Measurements from ENCODE around the gene PDE6H. TPM values are rescaled to one million over a fixed set of nuclear protein-coding genes. Genes with fewer than 3 reads are reported as not detected.

Gene PDE6H
- polyA plus RNA-seq, 2 donors: not detected

GRCh38 chr12:14962797-14963196 lies 10.0 kb upstream of the PDE6H start:
- H3K27me3 ChIP-seq (ENCODE audit: control insufficient read depth in 1 of 2, insufficient read depth in 2 of 2, low read length in 2 of 2): no peaks in the 10 kb centered on the region
- no peak overlapping the region for H3K4me3 ChIP-seq (ENCODE audit: low read depth in 1 of 2, low read length in 2 of 2)
- no peak overlapping the region for H3K27ac ChIP-seq (ENCODE audit: low read depth in 2 of 2, low read length in 1 of 2)
- no peaks in the 10 kb centered on the region for H3K36me3 ChIP-seq (ENCODE audit: control insufficient read depth in 2 of 2, insufficient read depth in 2 of 2, low read length in 1 of 2)
- WGBS, 2 donors: 90 to 92% methylated on average over 3 of the region's 3 CpGs
- H3K9me3 ChIP-seq (ENCODE audit: control insufficient read depth in 2 of 2, insufficient read depth in 1 of 2, low read depth in 1 of 2, low read length in 1 of 2): no peaks in the 10 kb centered on the region
- peaks cover 0 to 2% of the 10 kb centered on the region in 2 donors for H3K4me1 ChIP-seq (ENCODE audit: control insufficient read depth in 2 of 2, insufficient read depth in 2 of 2, low read length in 1 of 2)

- no peaks in the 10 kb centered on the region for H3K9me3 ChIP-seq (ENCODE audit: control insufficient read depth in 2 of 2, insufficient read depth in 1 of 2, low read depth in 1 of 2, low read length in 1 of 2)
- no peak overlapping the region for H3K4me3 ChIP-seq (ENCODE audit: low read depth in 1 of 2, low read length in 2 of 2)
- 91 to 95% methylated on average over 7 of the region's 7 CpGs for WGBS, 2 donors
- no peak overlapping the region for H3K27ac ChIP-seq (ENCODE audit: low read depth in 2 of 2, low read length in 1 of 2)
- no peaks in the 10 kb centered on the region for H3K36me3 ChIP-seq (ENCODE audit: control insufficient read depth in 2 of 2, insufficient read depth in 2 of 2, low read length in 1 of 2)
- no peaks in the 10 kb centered on the region for H3K27me3 ChIP-seq (ENCODE audit: control insufficient read depth in 1 of 2, insufficient read depth in 2 of 2, low read length in 2 of 2)
- H3K4me1 ChIP-seq (ENCODE audit: control insufficient read depth in 2 of 2, insufficient read depth in 2 of 2, low read length in 1 of 2): peaks cover 0 to 2% of the 10 kb centered on the region in 2 donors
These were observed 9.3 kb upstream of the PDE6H start for GRCh38 chr12:14963520-14963919.

- Histone ChIP-seq H3K4me1 (ENCODE audit: control insufficient read depth in 2 of 2, insufficient read depth in 2 of 2, low read length in 1 of 2) (peaks cover 0 to 2% of the 10 kb centered on the region in 2 donors), H3K27me3 (ENCODE audit: control insufficient read depth in 1 of 2, insufficient read depth in 2 of 2, low read length in 2 of 2) (no peaks in the 10 kb centered on the region), H3K36me3 (ENCODE audit: control insufficient read depth in 2 of 2, insufficient read depth in 2 of 2, low read length in 1 of 2) (no peaks in the 10 kb centered on the region), H3K4me3 (ENCODE audit: low read depth in 1 of 2, low read length in 2 of 2) (no peak overlapping the region), H3K27ac (ENCODE audit: low read depth in 2 of 2, low read length in 1 of 2) (no peak overlapping the region), H3K9me3 (ENCODE audit: control insufficient read depth in 2 of 2, insufficient read depth in 1 of 2, low read depth in 1 of 2, low read length in 1 of 2) (no peaks in the 10 kb centered on the region)
- WGBS, 2 donors: 85 to 86% methylated on average over 2 of the region's 2 CpGs
These were observed 8.4 kb upstream of the PDE6H start for GRCh38 chr12:14964406-14964805.

GRCh38 chr12:14965221-14965620 lies 7.6 kb upstream of the PDE6H start:
- Histone ChIP-seq H3K36me3 (ENCODE audit: control insufficient read depth in 2 of 2, insufficient read depth in 2 of 2, low read length in 1 of 2) (no peaks in the 10 kb centered on the region), H3K4me1 (ENCODE audit: control insufficient read depth in 2 of 2, insufficient read depth in 2 of 2, low read length in 1 of 2) (no peaks in the 10 kb centered on the region), H3K9me3 (ENCODE audit: control insufficient read depth in 2 of 2, insufficient read depth in 1 of 2, low read depth in 1 of 2, low read length in 1 of 2) (no peaks in the 10 kb centered on the region), H3K27ac (ENCODE audit: low read depth in 2 of 2, low read length in 1 of 2) (no peak overlapping the region), H3K4me3 (ENCODE audit: low read depth in 1 of 2, low read length in 2 of 2) (no peak overlapping the region), H3K27me3 (ENCODE audit: control insufficient read depth in 1 of 2, insufficient read depth in 2 of 2, low read length in 2 of 2) (no peaks in the 10 kb centered on the region)
- WGBS, 2 donors: 89 to 96% methylated on average over 2 of the region's 2 CpGs

GRCh38 chr12:14968478-14968877 lies 4.4 kb upstream of the PDE6H start:
- no peak overlapping the region for H3K4me3 ChIP-seq (ENCODE audit: low read depth in 1 of 2, low read length in 2 of 2)
- no peak overlapping the region for H3K27ac ChIP-seq (ENCODE audit: low read depth in 2 of 2, low read length in 1 of 2)
- no peaks in the 10 kb centered on the region for H3K36me3 ChIP-seq (ENCODE audit: control insufficient read depth in 2 of 2, insufficient read depth in 2 of 2, low read length in 1 of 2)
- no peaks in the 10 kb centered on the region for H3K27me3 ChIP-seq (ENCODE audit: control insufficient read depth in 1 of 2, insufficient read depth in 2 of 2, low read length in 2 of 2)
- H3K4me1 ChIP-seq (ENCODE audit: control insufficient read depth in 2 of 2, insufficient read depth in 2 of 2, low read length in 1 of 2): no peaks in the 10 kb centered on the region
- WGBS, 2 donors: 65 to 71% methylated on average over 3 of the region's 3 CpGs
- H3K9me3 ChIP-seq (ENCODE audit: control insufficient read depth in 2 of 2, insufficient read depth in 1 of 2, low read depth in 1 of 2, low read length in 1 of 2): no peaks in the 10 kb centered on the region

GRCh38 chr12:14970473-14970872 lies 2.4 kb upstream of the PDE6H start:
- WGBS, 2 donors: 61 to 64% methylated on average over 4 of the region's 4 CpGs
- H3K27me3 ChIP-seq (ENCODE audit: control insufficient read depth in 1 of 2, insufficient read depth in 2 of 2, low read length in 2 of 2): no peaks in the 10 kb centered on the region

GRCh38 chr12:14974633-14975032 lies 1.8 kb downstream of the PDE6H start:
- Histone ChIP-seq H3K4me3 (ENCODE audit: low read depth in 1 of 2, low read length in 2 of 2) (no peak overlapping the region), H3K36me3 (ENCODE audit: control insufficient read depth in 2 of 2, insufficient read depth in 2 of 2, low read length in 1 of 2) (no peaks in the 10 kb centered on the region), H3K27me3 (ENCODE audit: control insufficient read depth in 1 of 2, insufficient read depth in 2 of 2, low read length in 2 of 2) (no peaks in the 10 kb centered on the region), H3K27ac (ENCODE audit: low read depth in 2 of 2, low read length in 1 of 2) (no peak overlapping the region), H3K9me3 (ENCODE audit: control insufficient read depth in 2 of 2, insufficient read depth in 1 of 2, low read depth in 1 of 2, low read length in 1 of 2) (no peaks in the 10 kb centered on the region), H3K4me1 (ENCODE audit: control insufficient read depth in 2 of 2, insufficient read depth in 2 of 2, low read length in 1 of 2) (no peaks in the 10 kb centered on the region)
- 94% methylated on average over 3 of the region's 3 CpGs for WGBS, 2 donors

More at GRCh38 chr12:14970473-14970872, 2.4 kb upstream of the PDE6H start:
- no peaks in the 10 kb centered on the region for H3K4me1 ChIP-seq (ENCODE audit: control insufficient read depth in 2 of 2, insufficient read depth in 2 of 2, low read length in 1 of 2)
- H3K27ac ChIP-seq (ENCODE audit: low read depth in 2 of 2, low read length in 1 of 2): no peak overlapping the region
- no peaks in the 10 kb centered on the region for H3K36me3 ChIP-seq (ENCODE audit: control insufficient read depth in 2 of 2, insufficient read depth in 2 of 2, low read length in 1 of 2)
- H3K9me3 ChIP-seq (ENCODE audit: control insufficient read depth in 2 of 2, insufficient read depth in 1 of 2, low read depth in 1 of 2, low read length in 1 of 2): no peaks in the 10 kb centered on the region
- no peak overlapping the region for H3K4me3 ChIP-seq (ENCODE audit: low read depth in 1 of 2, low read length in 2 of 2)

- no peaks in the 10 kb centered on the region for H3K4me1 ChIP-seq (ENCODE audit: control insufficient read depth in 2 of 2, insufficient read depth in 2 of 2, low read length in 1 of 2)
- H3K27me3 ChIP-seq (ENCODE audit: control insufficient read depth in 1 of 2, insufficient read depth in 2 of 2, low read length in 2 of 2): no peaks in the 10 kb centered on the region
- H3K4me3 ChIP-seq (ENCODE audit: low read depth in 1 of 2, low read length in 2 of 2): no peak overlapping the region
- WGBS, 2 donors: 90 to 92% methylated on average over 4 of the region's 4 CpGs
- no peaks in the 10 kb centered on the region for H3K9me3 ChIP-seq (ENCODE audit: control insufficient read depth in 2 of 2, insufficient read depth in 1 of 2, low read depth in 1 of 2, low read length in 1 of 2)
- H3K36me3 ChIP-seq (ENCODE audit: control insufficient read depth in 2 of 2, insufficient read depth in 2 of 2, low read length in 1 of 2): no peaks in the 10 kb centered on the region
- no peak overlapping the region for H3K27ac ChIP-seq (ENCODE audit: low read depth in 2 of 2, low read length in 1 of 2)
These were observed 2.6 kb downstream of the PDE6H start for GRCh38 chr12:14975457-14975856.

GRCh38 chr12:14976658-14977057 lies 3.8 kb downstream of the PDE6H start:
- 85 to 86% methylated on average over 3 of the region's 3 CpGs for WGBS, 2 donors
- Histone ChIP-seq H3K36me3 (ENCODE audit: control insufficient read depth in 2 of 2, insufficient read depth in 2 of 2, low read length in 1 of 2) (no peaks in the 10 kb centered on the region), H3K27me3 (ENCODE audit: control insufficient read depth in 1 of 2, insufficient read depth in 2 of 2, low read length in 2 of 2) (no peaks in the 10 kb centered on the region), H3K27ac (ENCODE audit: low read depth in 2 of 2, low read length in 1 of 2) (no peak overlapping the region), H3K4me1 (ENCODE audit: control insufficient read depth in 2 of 2, insufficient read depth in 2 of 2, low read length in 1 of 2) (no peaks in the 10 kb centered on the region), H3K4me3 (ENCODE audit: low read depth in 1 of 2, low read length in 2 of 2) (no peak overlapping the region), H3K9me3 (ENCODE audit: control insufficient read depth in 2 of 2, insufficient read depth in 1 of 2, low read depth in 1 of 2, low read length in 1 of 2) (no peaks in the 10 kb centered on the region)

GRCh38 chr12:14979468-14979867 lies 6.6 kb downstream of the PDE6H start:
- H3K9me3 ChIP-seq (ENCODE audit: control insufficient read depth in 2 of 2, insufficient read depth in 1 of 2, low read depth in 1 of 2, low read length in 1 of 2): no peaks in the 10 kb centered on the region
- no peak overlapping the region for H3K27ac ChIP-seq (ENCODE audit: low read depth in 2 of 2, low read length in 1 of 2)
- no peak overlapping the region for H3K4me3 ChIP-seq (ENCODE audit: low read depth in 1 of 2, low read length in 2 of 2)
- H3K4me1 ChIP-seq (ENCODE audit: control insufficient read depth in 2 of 2, insufficient read depth in 2 of 2, low read length in 1 of 2): no peaks in the 10 kb centered on the region
- no peaks in the 10 kb centered on the region for H3K36me3 ChIP-seq (ENCODE audit: control insufficient read depth in 2 of 2, insufficient read depth in 2 of 2, low read length in 1 of 2)
- H3K27me3 ChIP-seq (ENCODE audit: control insufficient read depth in 1 of 2, insufficient read depth in 2 of 2, low read length in 2 of 2): no peaks in the 10 kb centered on the region
